IMR-90 (cell line): ENCODE measurements around the gene FNDC11. TPM values are rescaled to one million over a fixed set of nuclear protein-coding genes. Genes with fewer than 3 reads are reported as not detected.

Experiments used
- ATAC-seq: fragments of 200-7000 bp; cut with Tn5 transposase; 2 replicates; pipeline ENCODE4 v1.9.1; 2020; ENCODE audit warnings: low read depth, mild to moderate bottlenecking, moderate library complexity
- BruUV-seq: library from RNA; stranded (reverse); fragments of 400-500 nt; replicated peaks from 2 replicates; lab custom pipeline; 2021; lab: Mats Ljungman, UMichigan
- CTCF ChIA-PET: fragments of 300-600 bp; formaldehyde crosslinking; extraction: SDS; loops from one replicate; lab custom pipeline; 2021; ENCODE audit warnings: antibody characterized with exemption; lab: Yijun Ruan, JAX
- POLR2A ChIA-PET: fragments of 300-600 bp; sonication (Branson Sonifier 250); formaldehyde crosslinking; loops from one replicate; lab custom pipeline; 2022; ENCODE audit warnings: antibody characterized with exemption; ENCODE audit not compliant: unreplicated experiment; lab: Charles Lee
- DNase-seq: peaks from one replicate; pipeline ENCODE4 v3.0.0; 2013
- H2AFZ ChIP-seq: replicated peaks from 2 replicates; pipeline ENCODE3; 2013; ENCODE audit warnings: low read length, mild to moderate bottlenecking; ENCODE audit not compliant: poor library complexity
- H2AK5ac ChIP-seq: 2 replicates; pipeline ENCODE4 v1.6.1; 2013; ENCODE audit warnings: low read depth, low read length, inconsistent platforms
- H2AK9ac ChIP-seq: replicated peaks from 2 replicates; pipeline ENCODE3; 2013; ENCODE audit warnings: mild to moderate bottlenecking, low read depth, low read length, moderate library complexity; ENCODE audit not compliant: poor library complexity
- H2BK120ac ChIP-seq: 2 replicates; pipeline ENCODE4 v1.6.1; 2013; ENCODE audit warnings: low read depth, low read length, inconsistent platforms
- H2BK15ac ChIP-seq: 3 replicates; pipeline ENCODE4 v1.6.1; 2013; ENCODE audit warnings: low read depth, low read length, inconsistent platforms
- H2BK20ac ChIP-seq: 2 replicates; pipeline ENCODE4 v1.6.1; 2013; ENCODE audit warnings: low read depth, mild to moderate bottlenecking, inconsistent platforms, low read length, moderate library complexity
- H2BK5ac ChIP-seq: 2 replicates; pipeline ENCODE4 v1.6.1; 2013; ENCODE audit warnings: mild to moderate bottlenecking, low read depth, low read length, inconsistent platforms; ENCODE audit not compliant: poor library complexity, severe bottlenecking
- H3K14ac ChIP-seq: replicated peaks from 2 replicates; pipeline ENCODE4 v1.6.1; 2013; ENCODE audit warnings: low read depth, low read length, inconsistent platforms
- H3K18ac ChIP-seq: 2 replicates; pipeline ENCODE4 v1.6.1; 2013; ENCODE audit warnings: low read depth, low read length, control low read depth
- H3K23ac ChIP-seq: 2 replicates; pipeline ENCODE4 v1.6.1; 2013; ENCODE audit warnings: low read depth, low read length, inconsistent platforms
- H3K27ac ChIP-seq: 2 replicates; pipeline ENCODE4 v1.5.1; 2013; ENCODE audit warnings: mild to moderate bottlenecking, control low read depth, low read length; ENCODE audit not compliant: insufficient read depth
- H3K27me3 ChIP-seq: 2 replicates; pipeline ENCODE4 v1.6.1; 2013; ENCODE audit warnings: low read length; ENCODE audit not compliant: control insufficient read depth, insufficient read depth
- H3K36me3 ChIP-seq: 2 replicates; pipeline ENCODE4 v1.6.1; 2013; ENCODE audit warnings: low read length, mixed read lengths; ENCODE audit not compliant: control insufficient read depth, insufficient read depth
- H3K4ac ChIP-seq: 2 replicates; pipeline ENCODE4 v1.6.1; 2013; ENCODE audit warnings: low read depth, low read length, inconsistent platforms
- H3K4me1 ChIP-seq: 2 replicates; pipeline ENCODE4 v1.6.1; 2013; ENCODE audit warnings: low read length, mixed read lengths; ENCODE audit not compliant: control insufficient read depth, insufficient read depth
- H3K4me2 ChIP-seq: 2 replicates; pipeline ENCODE4 v1.6.1; 2013; ENCODE audit warnings: low read depth, mild to moderate bottlenecking, control low read depth, low read length, moderate library complexity
- H3K4me3 ChIP-seq: 2 replicates; pipeline ENCODE4 v1.5.1; 2013; ENCODE audit warnings: low read depth, mild to moderate bottlenecking, control low read depth, low read length, moderate library complexity; ENCODE audit not compliant: insufficient read depth
- H3K56ac ChIP-seq: 2 replicates; pipeline ENCODE4 v1.6.1; 2013; ENCODE audit warnings: low read length, inconsistent platforms; ENCODE audit not compliant: insufficient read depth; ENCODE audit errors: extremely low read depth
- H3K79me1 ChIP-seq, 2 experiments: 2 replicates each; pipeline ENCODE4 v1.6.1; 2013; ENCODE audit warnings: low read length in 2 of 2, inconsistent platforms in 1 of 2, low read depth in 1 of 2
- H3K9ac ChIP-seq: 2 replicates; pipeline ENCODE4 v1.6.1; 2013; ENCODE audit warnings: low read depth, low read length, control low read depth
- H3K9me1 ChIP-seq: 2 replicates; pipeline ENCODE4 v1.6.1; 2013; ENCODE audit warnings: low read length, inconsistent platforms; ENCODE audit not compliant: insufficient read depth
- H3K9me3 ChIP-seq: 2 replicates; pipeline ENCODE4 v1.6.1; 2013; ENCODE audit warnings: low read length; ENCODE audit not compliant: control insufficient read depth, insufficient read depth
- H4K20me1 ChIP-seq: 2 replicates; pipeline ENCODE4 v1.6.1; 2013; ENCODE audit warnings: low read length, inconsistent platforms; ENCODE audit not compliant: insufficient read depth
- H4K5ac ChIP-seq: 2 replicates; pipeline ENCODE4 v1.6.1; 2013; ENCODE audit warnings: mild to moderate bottlenecking, low read depth, low read length, control low read depth
- H4K8ac ChIP-seq, 2 experiments: 2 replicates each; pipeline ENCODE4 v1.6.1; 2013; ENCODE audit warnings: low read depth in 2 of 2, low read length in 2 of 2, control low read depth in 1 of 2, inconsistent platforms in 1 of 2
- H4K91ac ChIP-seq: 2 replicates; pipeline ENCODE4 v1.6.1; 2013; ENCODE audit warnings: low read depth, low read length, inconsistent platforms; ENCODE audit not compliant: insufficient read depth
- BHLHE40 ChIP-seq: fragments of 150-350 bp; IDR thresholded peaks from 2 replicates; pipeline ENCODE4 v1.6.1; 2016; ENCODE audit warnings: mild to moderate bottlenecking, low read depth, low read length
- CEBPB ChIP-seq: IDR thresholded peaks from 2 replicates; pipeline ENCODE4 v1.6.1; 2012; ENCODE audit warnings: low read depth, low read length, improper control_type of control experiment
- CHD1 ChIP-seq: IDR thresholded peaks from 2 replicates; pipeline ENCODE4 v1.6.1; 2012; ENCODE audit warnings: low read depth, low read length, improper control_type of control experiment
- ELK1 ChIP-seq: fragments of 150-350 bp; IDR thresholded peaks from 2 replicates; pipeline ENCODE4 v1.6.1; 2016; ENCODE audit warnings: low read depth, mild to moderate bottlenecking, low read length, moderate library complexity, borderline replicate concordance
- FOS ChIP-seq: fragments of 150-350 bp; IDR thresholded peaks from 2 replicates; pipeline ENCODE4 v1.6.1; 2016; ENCODE audit warnings: low read depth, low read length
- MAFK ChIP-seq: IDR thresholded peaks from 2 replicates; pipeline ENCODE4 v1.6.1; 2012; ENCODE audit warnings: low read depth, low read length, improper control_type of control experiment
- MAZ ChIP-seq: IDR thresholded peaks from 2 replicates; pipeline ENCODE4 v1.6.1; 2012; ENCODE audit warnings: low read depth, mild to moderate bottlenecking, low read length, improper control_type of control experiment, moderate library complexity, borderline replicate concordance
- MXI1 ChIP-seq: IDR thresholded peaks from 2 replicates; pipeline ENCODE4 v1.6.1; 2012; ENCODE audit warnings: low read depth, mild to moderate bottlenecking, low read length, moderate library complexity, borderline replicate concordance
- NFE2L2 ChIP-seq: fragments of 150-350 bp; IDR thresholded peaks from 2 replicates; pipeline ENCODE4 v1.6.1; 2016; ENCODE audit warnings: low read depth, mild to moderate bottlenecking, low read length
- POLR2A ChIP-seq: IDR thresholded peaks from 2 replicates; pipeline ENCODE4 v1.6.1; 2012; ENCODE audit warnings: mild to moderate bottlenecking, low read depth, low read length
- RAD21 ChIP-seq: IDR thresholded peaks from 2 replicates; pipeline ENCODE4 v1.6.1; 2012; ENCODE audit warnings: low read length, improper control_type of control experiment
- RFX5 ChIP-seq: IDR thresholded peaks from 2 replicates; pipeline ENCODE4 v1.8.0; 2012; ENCODE audit warnings: low read depth, mild to moderate bottlenecking, low read length, moderate library complexity
- SMC3 ChIP-seq: fragments of 150-350 bp; IDR thresholded peaks from 2 replicates; pipeline ENCODE4 v1.6.1; 2016; ENCODE audit warnings: low read depth, mild to moderate bottlenecking, antibody characterized with exemption, low read length, moderate library complexity
- WGBS, 2 experiments: methylation state at CpG; one replicate each; pipeline versions ENCODE4 v1.1.5 to v1.1.7; 2013; ENCODE audit warnings: missing lambda C conversion rate in 2 of 2; ENCODE audit not compliant: insufficient read length in 1 of 2; ENCODE audit errors: extremely low coverage in 2 of 2; 5-methylcytosine and 5-hydroxymethylcytosine counted together
- dilution Hi-C: fragments of 300-500 bp; cut with HindIII; formaldehyde crosslinking; loops from one replicate; pipeline ENCODE4 v1.14.3; 2018; ENCODE audit warnings: low sequenced_read_pairs; ENCODE audit not compliant: unreplicated experiment
- in situ Hi-C: fragments of 300-500 bp; cut with MboI; formaldehyde crosslinking; loops from 3 replicates; pipeline ENCODE4 v1.14.3; 2019; ENCODE audit warnings: low sequenced_read_pairs, inconsistent platforms, mixed read lengths
- intact Hi-C: fragments of 100-400 bp; cut with micrococcal nuclease; formaldehyde crosslinking; loops from 2 replicates; pipeline ENCODE4 v1.10.0; 2022
- polyA plus RNA-seq, 3 experiments: library from polyadenylated mRNA; depleted of rRNA; stranded (reverse); fragments of >200 nt; gene quantifications; 2 replicates each; pipeline ENCODE4 v1.2.3, GENCODE V29; 2012; ENCODE audit warnings: low replicate concordance in 1 of 3
- total RNA-seq: library from RNA; depleted of rRNA; stranded (reverse); fragments of >200 nt; gene quantifications from 2 replicates; pipeline ENCODE4 v1.2.3, GENCODE V29; 2012
- TF ChIP-seq, protein P1 (sequence below): fragments of 150-350 bp; IDR thresholded peaks from 2 replicates; pipeline ENCODE4 v1.6.1; 2017; ENCODE audit warnings: mild to moderate bottlenecking, antibody characterized with exemption, low read length, low read depth

Gene FNDC11
- total and polyA plus RNA-seq, 2 of the 4 experiments (the other 2 are of a cell fraction): 0.36 to 1.0 TPM

DNA sequence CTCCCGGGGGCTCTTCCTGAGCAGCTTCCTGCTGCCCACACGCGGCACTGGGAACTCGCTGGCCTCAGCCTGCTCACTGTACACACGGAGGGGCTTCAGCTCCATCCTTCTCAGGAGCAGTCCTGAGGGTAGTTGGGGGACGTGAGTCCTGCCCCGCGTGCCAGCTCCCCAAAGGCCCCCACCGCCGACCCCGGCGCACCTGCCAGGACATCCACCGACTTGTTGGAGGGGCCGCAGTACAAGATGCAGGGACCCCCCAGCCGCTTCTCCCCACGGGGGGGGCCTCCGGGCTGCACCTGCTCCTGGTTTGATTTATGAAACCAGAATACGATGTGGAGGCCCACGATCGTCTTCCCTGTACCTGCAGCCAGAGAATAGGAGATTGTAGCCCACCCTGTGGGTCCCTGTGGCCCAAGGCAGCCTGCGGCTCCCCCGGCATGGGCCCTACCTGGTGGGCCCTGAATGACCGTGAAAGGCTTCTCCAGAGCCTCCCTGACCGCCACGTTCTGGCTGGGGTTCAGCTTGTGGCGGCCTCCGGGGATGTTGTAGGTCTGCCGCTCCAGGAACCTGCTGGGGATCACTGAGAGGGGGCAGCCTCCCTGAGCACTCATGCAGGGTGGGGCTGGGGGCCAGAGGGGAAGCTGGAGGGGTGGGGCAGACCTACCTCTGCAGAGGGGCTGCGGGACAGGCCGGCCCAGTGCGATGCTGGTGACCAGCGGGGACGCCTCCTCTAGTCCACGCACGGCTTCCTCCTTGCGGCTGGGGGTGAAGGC, 7.9 kb downstream of the FNDC11 start:
- TF ChIP-seq BHLHE40: no peak
- no peak for TF ChIP-seq SMC3
- no peak for TF ChIP-seq FOS
- no peak for TF ChIP-seq CHD1
- no peak for TF ChIP-seq CEBPB
- TF ChIP-seq NFE2L2: no peak
- no peak for TF ChIP-seq MAZ
- TF ChIP-seq RFX5: no peak
- no peak for TF ChIP-seq MAFK
- no peak for TF ChIP-seq POLR2A
- no peak for TF ChIP-seq MXI1
- TF ChIP-seq, protein P1, sequence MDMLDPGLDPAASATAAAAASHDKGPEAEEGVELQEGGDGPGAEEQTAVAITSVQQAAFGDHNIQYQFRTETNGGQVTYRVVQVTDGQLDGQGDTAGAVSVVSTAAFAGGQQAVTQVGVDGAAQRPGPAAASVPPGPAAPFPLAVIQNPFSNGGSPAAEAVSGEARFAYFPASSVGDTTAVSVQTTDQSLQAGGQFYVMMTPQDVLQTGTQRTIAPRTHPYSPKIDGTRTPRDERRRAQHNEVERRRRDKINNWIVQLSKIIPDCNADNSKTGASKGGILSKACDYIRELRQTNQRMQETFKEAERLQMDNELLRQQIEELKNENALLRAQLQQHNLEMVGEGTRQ: no peak
- TF ChIP-seq ELK1: no peak
- no peak for TF ChIP-seq RAD21
- H3K27ac ChIP-seq: no peak overlapping the region
- H4K5ac ChIP-seq: no peak overlapping the region
- H3K27me3 ChIP-seq: no peaks in the 10 kb centered on the region
- H4K91ac ChIP-seq: no peak overlapping the region
- H2AK5ac ChIP-seq: no peak overlapping the region
- WGBS, 2 experiments: 93% methylated on average over 18 of the region's 36 CpGs; no CpG with 5 or more reads in 1 of the 2 experiments
- no peak overlapping the region for H2BK5ac ChIP-seq
- no peak overlapping the region for H2AFZ ChIP-seq
- no peak overlapping the region for H3K4me2 ChIP-seq
- H2BK120ac ChIP-seq: no peak overlapping the region
- H3K4me1 ChIP-seq: no peaks in the 10 kb centered on the region
- POLR2A ChIA-PET: no interaction called here
- no TSS peak for BruUV-seq
- no peak overlapping the region for H3K23ac ChIP-seq
- CTCF ChIA-PET: no interaction called here
- no peak overlapping the region for H4K8ac ChIP-seq
- H3K14ac ChIP-seq: no peak overlapping the region
- no peaks in the 10 kb centered on the region for H4K20me1 ChIP-seq
- no peak overlapping the region for H2BK20ac ChIP-seq
- H3K79me1 ChIP-seq: no peaks in the 10 kb centered on the region
- H2AK9ac ChIP-seq: no peak overlapping the region
- peaks cover 60% of the 10 kb centered on the region for H3K36me3 ChIP-seq
- DNase-seq: no peak
- no peak overlapping the region for H3K56ac ChIP-seq
- no peak overlapping the region for H3K9ac ChIP-seq
- H3K18ac ChIP-seq: no peak overlapping the region
- no peak overlapping the region for H2BK15ac ChIP-seq
- dilution Hi-C loops (no loop called here), in situ Hi-C loops (no loop called here), intact Hi-C loops (no loop called here)
- ATAC-seq: no peak
- no peak overlapping the region for H3K4me3 ChIP-seq
- H3K9me3 ChIP-seq: no peaks in the 10 kb centered on the region
- no peaks in the 10 kb centered on the region for H3K9me1 ChIP-seq
- H3K4ac ChIP-seq: no peak overlapping the region
